HG03378 (cell line): Measurements from ENCODE around the gene CINP.

Source experiments
- ATAC-seq: cut with Tn5 transposase; IDR thresholded peaks from one replicate; pipeline ENCODE4 v1.9.1; 2021; ENCODE audit warnings: mild to moderate bottlenecking, moderate library complexity; ENCODE audit not compliant: unreplicated experiment

The CINP gene

GRCh38 chr14:102362545-102363181 lies at the start of gene CINP, which contains the start of gene TECPR2:
TSS of gene CINP (minus strand) at chr14:102362890. CDS start at chr14:102362851, 39 bp downstream.
TSS of gene TECPR2 (plus strand) at chr14:102362941. CDS start at chr14:102376722, 13,781 bp downstream.
- ATAC-seq = peak; percentile 67

- ATAC-seq = no peak
Observed at GRCh38 chr14:102408724-102409123, 46.0 kb upstream of the CINP start.

GRCh38 chr14:102407258-102407657 lies 44.6 kb upstream of the CINP start:
- no peak for ATAC-seq

- no peak for ATAC-seq
Observed at GRCh38 chr14:102403028-102403427, 40.3 kb upstream of the CINP start.

GRCh38 chr14:102396521-102396920 lies 33.8 kb upstream of the CINP start:
- no peak for ATAC-seq

GRCh38 chr14:102394717-102395375 lies 32.2 kb upstream of the CINP start:
- no peak for ATAC-seq

GRCh38 chr14:102392506-102392905 lies 29.8 kb upstream of the CINP start:
- no peak for ATAC-seq

GRCh38 chr14:102390064-102390855 lies 27.6 kb upstream of the CINP start:
- no peak for ATAC-seq

GRCh38 chr14:102389246-102389645 lies 26.6 kb upstream of the CINP start:
- ATAC-seq = no peak

- ATAC-seq = no peak
Observed at GRCh38 chr14:102387086-102387485, 24.4 kb upstream of the CINP start.

GRCh38 chr14:102378830-102379229 lies 16.1 kb upstream of the CINP start:
- ATAC-seq = no peak

- ATAC-seq = no peak
Observed at GRCh38 chr14:102377696-102378095, 15.0 kb upstream of the CINP start.

GRCh38 chr14:102375119-102375518 lies 12.4 kb upstream of the CINP start:
- no peak for ATAC-seq

GRCh38 chr14:102374264-102374663 lies 11.6 kb upstream of the CINP start:
- ATAC-seq = no peak

- no peak for ATAC-seq
Observed at GRCh38 chr14:102373110-102373509, 10.4 kb upstream of the CINP start.

- ATAC-seq = no peak
Observed at GRCh38 chr14:102371361-102371760, 8.7 kb upstream of the CINP start.

GRCh38 chr14:102370305-102370809 lies 7.7 kb upstream of the CINP start:
- ATAC-seq = no peak

GRCh38 chr14:102363182-102363943 lies 673 bp upstream of the CINP start:
- ATAC-seq = peak; percentile 15

- ATAC-seq = peak; percentile 40
Observed at GRCh38 chr14:102362084-102362483, 606 bp downstream of the CINP start.

- no peak for ATAC-seq
Observed at GRCh38 chr14:102360388-102360787, 2.3 kb downstream of the CINP start.

- no peak for ATAC-seq
Observed at GRCh38 chr14:102359341-102359740, 3.3 kb downstream of the CINP start.
